PFSK-1 (cell line): Measurements from ENCODE around the gene AS3MT.

Experiments used
- FOXP2 ChIP-seq: optimal IDR thresholded peaks from 2 replicates; pipeline ENCODE3; 2011; ENCODE audit warnings: borderline replicate concordance, control low read depth, inconsistent platforms; ENCODE audit not compliant: insufficient read depth; ENCODE audit errors: extremely low read length, extremely low read depth
- POLR2AphosphoS5 ChIP-seq: IDR thresholded peaks from 2 replicates; pipeline ENCODE4 v1.6.1; 2012; ENCODE audit warnings: low read depth, mild to moderate bottlenecking, control low read depth, low read length, moderate library complexity
- REST ChIP-seq, 2 experiments: IDR thresholded peaks; 2 replicates each; pipeline versions ENCODE4 v1.6.1 to v1.8.0; 2011 to 2012; ENCODE audit warnings: low read depth in 2 of 2, low read length in 2 of 2, control low read depth in 1 of 2, inconsistent platforms in 1 of 2, mild to moderate bottlenecking in 1 of 2, moderate library complexity in 1 of 2; ENCODE audit not compliant: insufficient read depth in 1 of 2
- SIN3A ChIP-seq: IDR thresholded peaks from 2 replicates; pipeline ENCODE4 v1.6.1; 2012; ENCODE audit warnings: mild to moderate bottlenecking, low read length, moderate library complexity, borderline replicate concordance; ENCODE audit not compliant: insufficient read depth
- TAF1 ChIP-seq: IDR thresholded peaks from 2 replicates; pipeline ENCODE4 v1.6.1; 2012; ENCODE audit warnings: low read length, control low read depth, borderline replicate concordance; ENCODE audit not compliant: insufficient read depth

The AS3MT gene

DNA sequence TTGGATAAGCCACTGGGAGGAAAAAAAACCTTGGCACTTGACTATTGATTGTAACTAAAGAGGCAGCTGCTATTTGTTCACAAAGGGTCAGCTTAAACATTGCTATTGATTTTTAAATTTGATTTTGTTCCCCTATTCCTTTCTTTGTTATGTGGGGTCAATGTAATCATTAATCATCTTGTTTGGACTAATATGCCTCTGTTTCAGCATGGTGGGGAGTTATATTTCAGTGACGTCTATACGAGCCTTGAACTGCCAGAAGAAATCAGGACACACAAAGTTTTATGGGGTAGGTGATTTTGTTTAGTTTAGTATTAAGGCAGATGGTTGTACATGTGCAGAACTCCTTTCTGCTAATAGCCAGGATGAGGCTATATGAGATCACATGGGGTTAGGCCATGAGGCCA is 7.5 kb downstream of the AS3MT start:
- TF ChIP-seq POLR2AphosphoS5 (no peak), FOXP2 (no peak), SIN3A (no peak), TAF1 (no peak), REST (IDR thresholded peaks at IDR 0.05; ENCODE audit: insufficient read depth in 1 of 2, low read depth in 2 of 2, low read length in 2 of 2) (no peak)

GRCh38 chr10:102878629-102879028 is 9.4 kb downstream of the AS3MT start:
- TF ChIP-seq POLR2AphosphoS5, result no peak
- TF ChIP-seq REST (IDR thresholded peaks at IDR 0.05; ENCODE audit: insufficient read depth in 1 of 2, low read depth in 2 of 2, low read length in 2 of 2), result no peak
- no peak for TF ChIP-seq FOXP2
- no peak for TF ChIP-seq TAF1
- no peak for TF ChIP-seq SIN3A

DNA sequence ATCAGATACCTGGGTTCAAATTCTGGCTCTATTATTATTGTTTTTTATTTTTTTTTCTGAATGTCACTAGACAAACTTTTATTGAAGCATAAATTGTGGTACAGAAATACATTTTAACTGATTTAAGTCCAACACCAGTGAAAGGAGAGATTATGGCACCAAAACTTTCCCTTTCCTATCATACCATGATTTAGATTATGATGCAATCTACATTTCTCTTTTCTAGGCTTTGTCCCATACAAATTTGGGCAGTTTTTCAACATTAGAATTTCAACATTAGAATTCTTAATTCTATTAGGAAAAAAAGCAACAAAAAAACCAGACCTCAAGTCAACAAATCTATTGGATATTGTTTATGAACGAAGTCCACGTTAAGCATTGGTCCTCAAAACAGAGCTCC is 11.0 kb downstream of the AS3MT start:
- no peak for TF ChIP-seq POLR2AphosphoS5
- TF ChIP-seq TAF1, result no peak
- TF ChIP-seq SIN3A, result no peak
- TF ChIP-seq REST (IDR thresholded peaks at IDR 0.05; ENCODE audit: insufficient read depth in 1 of 2, low read depth in 2 of 2, low read length in 2 of 2), result no peak
- no peak for TF ChIP-seq FOXP2

GRCh38 chr10:102888048-102888447 is 18.8 kb downstream of the AS3MT start:
- TF ChIP-seq REST (IDR thresholded peaks at IDR 0.05; ENCODE audit: insufficient read depth in 1 of 2, low read depth in 2 of 2, low read length in 2 of 2) (no peak), SIN3A (no peak), TAF1 (no peak), POLR2AphosphoS5 (no peak), FOXP2 (no peak)
